Activated CD4-positive, CD25-positive, alpha-beta regulatory T cell treated with anti-CD3 and anti-CD28 coated beads, Interleukin-2, amount 50 U/mL, for 16 hours (primary cell): ENCODE results near the gene FES.

Experiments
- DNase-seq: peaks from one replicate; pipeline ENCODE4 v3.0.0-alpha.2; 2020; ENCODE audit warnings: low read depth, low spot score

FES gene

DNA sequence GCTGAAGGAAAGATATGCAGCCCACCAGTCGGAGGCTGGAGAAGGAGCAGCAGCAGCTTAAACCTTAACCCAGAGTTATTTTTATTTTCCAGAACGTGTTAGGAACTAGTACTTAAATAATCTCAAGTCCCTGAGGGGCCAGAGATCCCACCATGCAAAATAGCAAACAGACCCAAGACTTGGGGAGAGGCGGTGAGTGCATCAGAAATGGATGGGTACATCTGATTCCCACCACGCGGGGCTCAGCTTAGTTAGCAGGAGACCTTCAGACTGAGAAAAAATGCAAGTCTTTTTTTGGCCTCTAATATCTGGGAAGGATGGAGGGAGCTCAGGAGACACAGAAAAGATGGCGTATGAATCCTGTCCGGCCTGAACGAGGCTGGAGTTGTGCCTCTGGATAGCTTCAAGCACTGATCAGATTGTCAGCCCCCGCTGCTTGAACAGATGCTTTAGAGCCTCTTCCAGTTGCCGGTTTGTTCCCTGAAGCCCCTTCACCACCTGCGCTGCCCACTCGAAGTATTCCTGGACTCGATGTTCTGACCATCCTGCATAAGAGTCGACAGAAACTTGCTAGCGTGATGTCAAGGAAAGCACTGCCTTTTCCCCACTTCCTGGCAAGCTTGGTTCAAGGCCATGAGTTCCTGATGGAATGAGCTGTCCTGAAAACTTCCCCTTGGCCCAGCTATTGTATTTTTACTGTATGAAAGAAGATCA, 46.7 kb downstream of the FES start:
- DNase-seq, result no peak

DNA sequence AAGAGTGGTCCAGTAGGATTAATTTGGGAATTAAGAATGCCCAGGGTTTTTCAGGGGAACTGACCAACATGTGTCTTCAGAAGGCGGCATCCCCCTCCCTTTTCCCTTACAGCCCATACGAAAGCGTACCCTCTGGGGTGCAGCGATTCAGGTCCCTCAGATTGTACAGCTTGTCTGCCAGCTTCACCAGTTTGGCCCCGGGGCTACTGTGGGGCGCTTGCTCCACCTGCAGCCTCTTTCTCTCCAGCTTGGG, 47.2 kb downstream of the FES start:
- no peak for DNase-seq

DNA sequence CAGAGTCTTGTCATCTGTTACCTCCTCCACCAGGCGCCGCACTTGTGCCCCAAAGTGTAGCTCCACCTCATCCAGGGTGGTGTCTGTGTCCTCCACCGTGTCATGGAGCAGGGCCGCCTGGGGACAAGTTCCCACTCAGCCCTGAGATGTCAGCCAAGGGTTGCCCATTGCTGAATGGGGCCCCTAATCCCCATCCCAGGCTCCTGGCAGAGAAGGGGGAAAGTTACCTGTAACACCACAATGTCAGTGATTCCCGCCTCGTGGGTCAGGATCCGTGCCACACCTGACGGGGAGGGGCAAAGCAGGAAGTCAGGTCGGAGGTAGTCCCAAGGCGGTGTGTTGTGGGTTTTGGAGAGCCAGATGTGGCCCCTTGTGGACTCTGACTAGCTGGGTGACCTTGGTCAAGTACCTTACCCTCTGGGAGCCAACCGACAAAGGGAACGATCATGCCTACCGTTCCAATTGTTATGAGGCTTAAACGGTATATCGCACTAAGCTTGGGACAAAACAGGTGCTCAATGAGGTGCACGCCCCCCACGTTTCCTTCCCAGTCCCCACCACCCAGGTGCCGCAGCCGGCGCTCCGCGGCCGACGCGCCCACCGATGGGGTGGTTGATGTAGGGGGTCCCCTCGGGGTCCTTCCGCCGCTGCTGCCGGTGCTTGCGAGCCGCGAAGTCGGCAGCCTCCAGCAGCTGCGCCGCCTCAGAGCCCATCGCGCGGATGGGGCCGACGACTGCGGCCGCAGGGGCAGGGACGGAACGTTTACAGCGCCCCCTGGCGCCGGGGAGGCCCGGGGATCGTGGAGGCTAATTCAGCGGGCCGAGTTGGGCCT, 47.7 kb downstream of the FES start, which contains the start of gene HDDC3:
Gene HDDC3, minus strand, starts transcription at position 722 of the 832 bp plus-strand sequence. Its CDS starts 9 bp downstream, at position 713.
- DNase-seq, result peak; percentile 80

DNA sequence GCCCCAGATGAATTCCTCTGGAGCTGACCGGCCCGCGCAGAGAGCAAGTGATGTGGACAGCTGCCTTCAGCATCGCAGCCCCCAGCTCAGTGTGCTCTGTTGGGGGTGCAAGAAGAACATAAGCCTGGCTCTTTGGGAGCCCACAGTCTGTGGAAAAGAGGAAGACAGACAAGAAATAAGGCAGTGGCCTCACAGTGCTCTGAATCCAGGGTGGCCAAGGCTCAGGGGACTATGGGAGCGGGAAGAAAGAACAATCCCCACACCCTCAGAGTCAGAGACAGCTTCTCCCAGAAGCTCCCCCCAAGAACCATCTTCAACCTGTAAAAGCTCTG, 48.3 kb downstream of the FES start:
- DNase-seq, result no peak

DNA sequence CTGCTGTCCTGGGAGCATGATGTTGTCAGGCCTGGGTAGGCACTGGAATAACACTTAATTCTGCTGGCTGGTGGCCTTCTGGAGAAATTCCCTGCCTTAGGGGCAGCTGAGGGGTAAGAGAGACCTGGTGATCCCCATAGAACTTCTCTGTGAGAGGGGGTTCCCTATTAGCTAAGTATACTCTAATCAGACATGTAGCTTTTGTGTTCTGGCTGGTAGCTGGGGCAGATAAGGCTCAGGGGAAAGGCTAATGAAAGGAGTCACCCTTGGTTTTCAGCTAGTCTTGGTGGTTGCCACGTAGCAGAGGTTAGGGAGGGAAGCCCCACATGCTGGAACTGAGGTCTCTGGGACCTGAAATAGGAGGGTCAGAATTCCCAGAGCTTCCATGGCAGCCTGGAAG, 49.0 kb downstream of the FES start:
- DNase-seq, result no peak

DNA sequence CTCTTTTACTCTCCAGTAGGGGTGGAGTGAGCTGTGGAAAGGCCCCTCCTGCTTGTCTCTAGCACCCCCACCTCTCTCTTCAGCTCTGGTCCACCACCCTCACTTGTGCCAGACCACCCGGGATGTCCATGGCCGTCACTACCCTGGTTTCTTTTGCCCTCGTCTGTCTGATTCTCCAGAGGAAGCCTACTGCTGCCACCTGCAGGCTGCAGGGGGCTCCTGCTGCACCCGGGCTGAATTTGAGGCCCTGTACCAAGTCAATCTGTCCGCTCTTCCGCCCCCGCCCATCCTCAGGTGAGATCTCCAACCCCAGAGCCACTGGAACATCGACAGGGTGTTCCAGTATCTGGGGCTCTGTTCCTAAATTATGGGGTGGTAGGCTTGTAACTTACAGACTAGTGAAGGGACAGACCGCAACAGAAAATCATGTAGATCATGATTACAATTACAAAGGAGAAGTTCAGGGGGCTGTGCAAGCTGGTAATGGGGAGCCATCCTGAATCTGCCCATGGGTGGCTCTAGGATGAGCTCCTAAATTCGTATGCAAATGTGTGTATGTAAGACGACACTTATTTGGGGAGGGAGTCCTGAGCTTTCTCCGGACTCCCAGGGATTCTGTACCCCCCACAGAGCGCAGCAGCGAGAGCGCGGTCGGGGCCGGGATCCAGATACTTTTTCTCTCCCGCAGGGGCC, 50.1 kb downstream of the FES start:
- DNase-seq, result peak; percentile 70

DNA sequence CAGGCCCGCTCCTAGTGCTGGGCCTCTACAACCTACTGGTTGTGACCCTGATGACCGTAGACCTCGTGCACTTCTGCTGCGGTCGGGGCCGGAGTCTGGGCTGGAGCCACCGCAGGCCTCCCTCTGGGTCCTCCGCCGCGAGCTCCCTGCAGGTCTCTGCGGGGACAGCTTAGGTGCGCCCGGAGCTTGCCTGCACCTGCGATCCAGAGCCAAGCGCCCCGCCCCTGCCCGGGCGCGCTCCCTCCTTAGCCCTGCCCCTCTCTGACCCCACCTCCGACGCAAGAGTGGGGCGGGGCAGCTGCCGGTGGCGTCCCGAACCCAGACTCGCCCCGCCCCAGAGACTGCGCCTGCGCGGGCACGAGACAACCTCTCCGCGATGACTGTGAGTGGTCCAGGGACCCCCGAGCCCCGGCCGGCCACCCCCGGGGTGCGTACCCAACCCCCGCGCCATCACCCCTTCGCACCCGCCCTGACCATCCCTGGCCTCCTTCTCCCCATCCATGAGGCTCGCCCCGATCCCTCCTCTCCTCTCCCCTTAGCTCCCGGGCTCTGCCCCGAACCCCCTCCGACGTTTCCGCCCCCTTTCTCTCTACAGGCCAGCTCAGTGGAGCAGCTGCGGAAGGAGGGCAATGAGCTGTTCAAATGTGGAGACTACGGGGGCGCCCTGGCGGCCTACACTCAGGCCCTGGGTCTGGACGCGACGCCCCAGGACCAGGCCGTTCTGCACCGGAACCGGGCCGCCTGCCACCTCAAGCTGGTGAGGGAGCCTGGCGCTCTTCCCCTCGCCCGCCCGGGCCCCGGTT, 50.8 kb downstream of the FES start, which contains the start of gene UNC45A:
Gene UNC45A, plus strand, starts transcription at position 337 of the 803 bp plus-strand sequence. Its CDS starts 40 bp downstream, at position 377.
- peak; percentile 94 for DNase-seq

DNA sequence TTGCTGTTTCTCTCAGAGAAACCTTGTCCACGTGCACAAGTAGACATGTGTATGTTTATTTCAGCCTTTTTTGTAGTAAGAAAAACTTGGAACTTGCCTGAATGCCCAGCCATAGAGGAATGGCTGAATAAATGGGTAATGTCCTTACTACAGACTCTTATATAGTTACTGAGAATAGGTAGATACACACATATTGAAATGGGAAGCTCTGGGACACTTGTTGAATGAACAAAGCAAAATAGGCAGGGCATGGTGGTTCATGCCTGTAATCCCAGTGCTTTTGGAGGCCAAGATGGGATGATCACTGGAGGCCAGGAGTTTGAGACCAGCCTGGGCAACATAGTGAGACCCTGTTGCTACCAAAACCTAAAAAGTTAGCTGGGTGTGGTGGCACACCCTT, 52.5 kb downstream of the FES start:
- DNase-seq, result no peak

DNA sequence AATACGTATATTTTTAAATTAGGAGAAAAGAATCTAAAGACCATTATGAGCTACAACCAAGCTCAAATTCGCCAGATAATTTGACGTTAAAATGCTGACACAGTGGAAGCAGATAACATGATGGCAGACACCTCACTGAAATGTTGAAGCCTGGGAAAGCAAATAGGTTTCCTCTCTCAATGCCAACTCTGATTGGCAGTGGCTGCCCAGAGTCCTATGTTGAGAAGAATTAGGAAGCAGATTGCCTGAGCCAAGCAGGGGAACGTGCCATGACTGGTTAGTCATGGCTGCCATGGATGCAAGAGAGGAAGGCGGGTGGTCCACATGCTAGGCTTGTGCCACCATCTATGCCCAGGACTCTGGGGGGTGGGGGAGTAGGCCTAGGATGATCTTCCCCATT, 54.0 kb downstream of the FES start:
- no peak for DNase-seq

DNA sequence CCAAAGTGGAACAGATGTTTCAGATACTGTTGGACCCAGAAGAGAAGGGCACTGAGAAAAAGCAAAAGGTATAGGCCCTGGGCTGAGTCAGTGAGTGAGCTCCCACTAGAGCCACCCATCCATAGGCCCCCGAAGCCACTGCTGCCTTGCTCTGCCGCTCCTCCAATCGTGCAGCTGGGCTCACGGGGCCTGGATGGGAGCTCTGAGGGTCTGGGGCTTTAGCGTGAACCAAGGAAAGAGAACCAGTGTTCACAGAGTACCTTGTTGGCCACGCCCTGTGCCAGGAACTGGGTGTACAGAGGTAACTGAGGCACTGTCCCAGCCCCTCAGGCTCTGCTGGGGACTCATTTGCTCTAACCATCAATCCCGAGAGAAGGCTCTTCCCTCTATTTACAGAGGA, 55.5 kb downstream of the FES start:
- no peak for DNase-seq

DNA sequence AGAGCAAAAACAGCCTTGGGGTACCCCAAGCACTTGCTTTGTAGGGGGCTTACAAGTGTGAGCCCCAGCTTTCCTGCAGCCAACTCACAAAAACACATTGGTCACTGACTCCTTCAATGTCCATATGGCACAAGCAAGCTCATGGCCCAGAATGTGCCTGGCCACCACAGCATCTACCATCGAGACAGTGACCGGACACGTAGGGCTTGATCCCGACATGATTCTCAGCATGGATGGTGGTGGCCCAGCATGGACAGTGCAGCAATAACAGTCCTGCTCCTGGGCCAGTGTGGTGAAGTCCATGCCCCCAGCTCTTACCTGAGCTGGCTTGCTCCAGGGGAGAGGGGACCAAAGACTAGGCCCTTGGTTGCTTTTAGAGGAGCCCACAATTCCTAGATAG, 56.7 kb downstream of the FES start:
- DNase-seq, result no peak

DNA sequence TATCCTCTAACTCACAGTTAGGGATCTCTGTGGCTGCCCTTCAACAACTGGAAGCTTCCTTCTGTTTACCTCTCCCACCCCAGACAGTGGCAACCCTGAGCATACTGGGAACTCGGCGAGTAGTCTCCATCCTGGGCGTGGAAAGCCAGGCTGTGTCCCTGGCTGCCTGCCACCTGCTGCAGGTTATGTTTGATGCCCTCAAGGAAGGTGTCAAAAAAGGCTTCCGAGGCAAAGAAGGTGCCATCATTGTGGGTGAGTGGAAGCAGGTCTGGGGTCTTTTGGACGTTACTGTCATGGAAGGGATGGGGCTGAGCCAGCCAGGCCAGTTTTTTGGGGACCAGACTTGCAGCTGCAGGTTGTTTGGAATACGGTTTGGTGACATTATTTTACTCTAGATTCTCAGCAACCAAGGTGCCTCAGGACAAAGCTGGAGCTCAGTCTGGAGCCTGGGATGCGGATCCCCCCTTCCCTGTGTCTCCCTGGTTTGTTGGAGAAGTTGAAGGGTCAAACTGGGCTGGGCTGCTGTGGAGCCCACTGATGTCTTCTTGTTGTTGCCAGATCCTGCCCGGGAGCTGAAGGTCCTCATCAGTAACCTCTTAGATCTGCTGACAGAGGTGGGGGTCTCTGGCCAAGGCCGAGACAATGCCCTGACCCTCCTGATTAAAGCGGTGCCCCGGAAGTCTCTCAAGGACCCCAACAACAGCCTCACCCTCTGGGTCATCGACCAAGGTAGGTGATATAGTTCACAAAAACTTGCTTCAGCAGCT, 58.2 kb downstream of the FES start:
- no peak for DNase-seq

DNA sequence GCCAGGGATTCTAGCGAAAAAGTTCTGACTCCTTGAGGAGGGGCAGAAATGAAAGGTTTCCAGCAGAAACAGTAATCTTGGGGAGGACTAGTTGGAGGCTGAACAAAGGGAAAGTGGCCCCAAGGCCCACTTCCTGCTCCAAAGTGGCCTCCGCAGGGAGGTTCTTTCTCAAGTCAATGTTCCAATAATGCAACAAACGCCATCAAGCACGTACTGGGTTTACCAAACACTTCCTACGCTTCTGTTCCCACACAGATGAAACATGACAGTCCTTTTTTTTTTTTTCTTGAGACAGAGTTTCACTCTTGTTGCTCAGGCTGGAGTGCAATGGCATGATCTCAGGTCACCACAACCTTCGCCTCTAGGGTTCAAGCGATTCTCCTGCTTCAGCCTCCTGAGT, 60.8 kb downstream of the FES start:
- no peak for DNase-seq
